Nucleus accumbens (tissue), 56 donors: ENCODE data around the gene CENPT.
A peak's percentile ranks its signal among the peaks of the same experiment; 100 is the strongest.
"Not testable (repeated sequence)": the region's sequence is repeated elsewhere in the genome, so short reads cannot be mapped to it uniquely, and the experiment has no call there.

Experiments
- DNase-seq, 56 donors: peaks; one replicate each; lab custom pipeline; 2025; lab: John Stamatoyannopoulos, UW

The CENPT gene

GRCh38 chr16:67877064-67877463 is 29.6 kb upstream of the CENPT start:
- DNase-seq: no peak

GRCh38 chr16:67874372-67874771 is 26.9 kb upstream of the CENPT start:
- DNase-seq: no peak

GRCh38 chr16:67873435-67874370 is 26.2 kb upstream of the CENPT start:
- peak in 1 of 56 donors; percentile 39 for DNase-seq

GRCh38 chr16:67872631-67873434 is 25.3 kb upstream of the CENPT start, which contains the start of gene EDC4:
TSS of gene EDC4 (plus strand) at chr16:67873052. CDS start at chr16:67873262, 210 bp downstream.
- DNase-seq: peak in 53 of 56 donors; percentile 20 to 87 (median 64)

GRCh38 chr16:67872131-67872630 is 24.7 kb upstream of the CENPT start:
- no peak for DNase-seq

- DNase-seq: no peak
These were observed 23.8 kb upstream of the CENPT start for GRCh38 chr16:67871256-67871655.

- DNase-seq: no peak
These were observed 22.2 kb upstream of the CENPT start for GRCh38 chr16:67869653-67870052.

GRCh38 chr16:67868290-67868689 is 20.8 kb upstream of the CENPT start:
- no peak for DNase-seq

- peak in 1 of 56 donors; percentile 3 for DNase-seq
These were observed 17.8 kb upstream of the CENPT start for GRCh38 chr16:67865318-67865717.

- DNase-seq: no peak
These were observed 17.1 kb upstream of the CENPT start for GRCh38 chr16:67864594-67864993.

GRCh38 chr16:67864044-67864443 is 16.6 kb upstream of the CENPT start:
- not testable (repeated sequence) for DNase-seq

- DNase-seq: peak in 5 of 56 donors; percentile 7 to 24 (median 17)
These were observed 15.4 kb upstream of the CENPT start for GRCh38 chr16:67862623-67863583.

- DNase-seq: no peak
These were observed 14.4 kb upstream of the CENPT start for GRCh38 chr16:67861877-67862276.

- DNase-seq: no peak
These were observed 13.3 kb upstream of the CENPT start for GRCh38 chr16:67860589-67861398.

- no peak for DNase-seq
These were observed 11.0 kb upstream of the CENPT start for GRCh38 chr16:67858500-67858899.

- DNase-seq: peak in 7 of 56 donors; percentile 10 to 37 (median 16)
These were observed 10.2 kb upstream of the CENPT start for GRCh38 chr16:67857547-67858233.

GRCh38 chr16:67856927-67857546 is 9.5 kb upstream of the CENPT start:
- no peak for DNase-seq

- DNase-seq: no peak
These were observed 8.3 kb upstream of the CENPT start for GRCh38 chr16:67855789-67856188.
